Gastrocnemius medialis (tissue), 4 donors: ENCODE measurements around the gene VIPR2. TPM values are rescaled to one million over a fixed set of nuclear protein-coding genes. Genes with fewer than 3 reads are reported as not detected.

Experiments used
- ATAC-seq, 2 donors: fragments of 150-250 bp; one replicate each; pipeline ENCODE4 v1.9.1; 2016
- DNase-seq, 2 donors: peaks; one replicate each; pipeline ENCODE4 v3.0.0-alpha.2; 2019
- H3K27ac ChIP-seq, 4 donors: fragments of 200-600 bp; sonication (generic); 1 replicate in 1 of 4; 2 replicates in 3 of 4; pipeline ENCODE4 v1.5.1; 2016 to 2018; ENCODE audit warnings: mild to moderate bottlenecking in 2 of 4, moderate library complexity in 1 of 4
- H3K27me3 ChIP-seq, 3 donors: fragments of 200-600 bp; sonication (generic) in 2 of 3; 1 replicate in 1 of 3; 2 replicates in 2 of 3; pipeline versions ENCODE4 v1.5.1 to v1.6.0; 2016 to 2019; ENCODE audit warnings: mild to moderate bottlenecking in 1 of 3, moderate library complexity in 1 of 3
- H3K36me3 ChIP-seq, 2 donors: fragments of 200-600 bp; sonication (generic) in 1 of 2; one replicate each; pipeline ENCODE4 v1.5.1; 2017 to 2018
- H3K4me1 ChIP-seq, 2 donors: fragments of 200-600 bp; sonication (generic) in 1 of 2; one replicate each; pipeline ENCODE4 v1.5.1; 2016 to 2017; ENCODE audit warnings: mild to moderate bottlenecking in 2 of 2
- H3K4me3 ChIP-seq, 4 donors: fragments of 200-600 bp; sonication (generic) in 3 of 4; 1 replicate in 1 of 4; 2 replicates in 3 of 4; pipeline ENCODE4 v1.5.1; 2016 to 2019; ENCODE audit warnings: mild to moderate bottlenecking in 2 of 4
- H3K9me3 ChIP-seq, 3 donors: fragments of 200-600 bp; sonication (generic) in 2 of 3; 1 replicate in 1 of 3; 2 replicates in 2 of 3; pipeline ENCODE4 v1.5.1; 2016 to 2019
- CTCF ChIP-seq, 5 experiments: fragments of 450-650 bp in 3 of 5; fragments of 200-600 bp in 2 of 5; sonication (generic) in 2 of 5; IDR thresholded peaks in 4 of 5; conservative IDR thresholded peaks in 1 of 5; 1 replicate in 4 of 5; 2 replicates in 1 of 5; pipeline ENCODE4 v1.5.1; 2016 to 2019; ENCODE audit warnings: antibody characterized with exemption in 5 of 5, mild to moderate bottlenecking in 3 of 5, moderate library complexity in 3 of 5
- POLR2A ChIP-seq, 2 donors: fragments of 450-650 bp; IDR thresholded peaks; one replicate each; pipeline ENCODE4 v1.6.1; 2017; ENCODE audit warnings: antibody characterized with exemption in 2 of 2, mild to moderate bottlenecking in 2 of 2, moderate library complexity in 2 of 2
- in situ Hi-C, 4 donors: fragments of 200-750 bp; cut with MboI; loops; one replicate each; pipeline versions ENCODE4 v1.15.0 to v1.8.0; 2017; ENCODE audit warnings: low sequenced_read_pairs in 4 of 4
- intact Hi-C: fragments of 100-400 bp; cut with DNase I; formaldehyde crosslinking; loops from one replicate; pipeline ENCODE4 v1.15.1; 2023; ENCODE audit warnings: low total_unique reads
- total RNA-seq, 4 donors: library from RNA; depleted of rRNA; stranded (reverse); fragments of >200 nt; gene quantifications; one replicate each; pipeline versions ENCODE4 v1.1.0 to v1.2.3, GENCODE V29; 2016

Gene VIPR2
- total RNA-seq, 4 donors from 2014 or later, result 0.39 to 2.2 (median 0.80) TPM

DNA sequence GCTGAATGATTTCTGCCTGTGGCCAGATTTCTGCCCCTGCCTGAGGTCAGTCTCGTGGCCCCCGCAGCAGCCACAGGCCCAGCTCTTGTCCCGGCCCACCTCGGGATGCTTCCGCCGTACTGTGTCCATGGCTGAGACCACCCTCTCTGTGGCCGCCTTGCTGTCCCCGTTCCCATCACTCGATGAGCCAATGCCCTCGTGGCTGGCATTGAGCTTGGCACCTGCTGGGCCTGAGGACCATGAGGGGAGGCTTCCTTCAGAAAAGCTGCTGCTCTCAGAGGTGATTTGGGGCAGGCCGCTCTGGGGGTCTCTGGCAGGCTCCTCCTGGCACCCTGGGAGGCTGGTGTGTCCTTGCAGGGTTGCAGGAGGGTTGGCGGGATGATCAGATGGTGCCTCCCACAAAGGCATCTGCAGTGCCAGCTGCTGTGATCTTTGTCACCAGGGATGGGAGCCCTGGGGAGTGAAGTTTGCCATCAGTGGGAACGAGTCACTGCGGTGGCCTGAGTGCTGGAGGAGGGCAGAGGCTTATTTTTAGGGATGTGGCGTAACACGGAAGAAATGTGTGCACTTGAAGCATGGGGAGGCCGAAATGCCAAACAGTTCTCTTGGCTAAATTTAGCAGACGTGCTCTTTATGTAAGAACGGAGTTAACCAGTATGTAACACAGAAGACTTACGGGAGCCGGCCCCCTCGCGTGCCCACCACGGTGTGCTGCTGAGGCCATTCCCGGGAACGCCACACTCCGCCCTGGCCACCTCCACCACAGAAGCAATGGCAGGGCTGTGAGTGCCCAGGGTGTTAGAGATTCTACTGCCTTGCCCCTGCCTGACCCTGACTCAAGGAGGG, 47.7 kb downstream of the VIPR2 start:
- Histone ChIP-seq H3K27me3 (no peaks in the 10 kb centered on the region), H3K4me3 (peak overlapping the region in 3 of 4 donors; percentile 30 to 43 (median 34)), H3K4me1 (peaks cover 42 to 57% of the 10 kb centered on the region in 2 donors), H3K36me3 (no peaks in the 10 kb centered on the region), H3K9me3 (no peaks in the 10 kb centered on the region), H3K27ac (peak overlapping the region; percentile 93 to 98 (median 96))
- ATAC-seq (peak; percentile 92 to 97), DNase-seq (peak; percentile 69 to 87)
- intact Hi-C loops, result loop anchor here (2.0 to 5.0 kb wide), 2 partner anchors 44 to 80 kb away; no protein-coding TSS in a partner anchor
- in situ Hi-C loops, result no loop called here
- TF ChIP-seq POLR2A (IDR thresholded peaks at IDR 0.05), result no peak
- no peak for TF ChIP-seq CTCF (IDR thresholded peaks at IDR 0.05 in 4 of 5, conservative IDR thresholded peaks at IDR 0.05 in 1 of 5)

GRCh38 chr7:159095979-159096411, 48.7 kb downstream of the VIPR2 start:
- Histone ChIP-seq H3K4me3 (no peak overlapping the region), H3K4me1 (peaks cover 42 to 57% of the 10 kb centered on the region in 2 donors), H3K27me3 (no peaks in the 10 kb centered on the region), H3K27ac (peak overlapping the region; percentile 93 to 98 (median 96)), H3K36me3 (no peaks in the 10 kb centered on the region), H3K9me3 (no peaks in the 10 kb centered on the region)
- DNase-seq, result no peak
- in situ Hi-C loops, result no loop called here
- intact Hi-C loops, result loop anchor here (2.0 to 5.0 kb wide), 2 partner anchors 45 to 79 kb away; no protein-coding TSS in a partner anchor
- ATAC-seq, result no peak
- no peak for TF ChIP-seq POLR2A (IDR thresholded peaks at IDR 0.05)
- no peak for TF ChIP-seq CTCF (IDR thresholded peaks at IDR 0.05 in 4 of 5, conservative IDR thresholded peaks at IDR 0.05 in 1 of 5)

DNA sequence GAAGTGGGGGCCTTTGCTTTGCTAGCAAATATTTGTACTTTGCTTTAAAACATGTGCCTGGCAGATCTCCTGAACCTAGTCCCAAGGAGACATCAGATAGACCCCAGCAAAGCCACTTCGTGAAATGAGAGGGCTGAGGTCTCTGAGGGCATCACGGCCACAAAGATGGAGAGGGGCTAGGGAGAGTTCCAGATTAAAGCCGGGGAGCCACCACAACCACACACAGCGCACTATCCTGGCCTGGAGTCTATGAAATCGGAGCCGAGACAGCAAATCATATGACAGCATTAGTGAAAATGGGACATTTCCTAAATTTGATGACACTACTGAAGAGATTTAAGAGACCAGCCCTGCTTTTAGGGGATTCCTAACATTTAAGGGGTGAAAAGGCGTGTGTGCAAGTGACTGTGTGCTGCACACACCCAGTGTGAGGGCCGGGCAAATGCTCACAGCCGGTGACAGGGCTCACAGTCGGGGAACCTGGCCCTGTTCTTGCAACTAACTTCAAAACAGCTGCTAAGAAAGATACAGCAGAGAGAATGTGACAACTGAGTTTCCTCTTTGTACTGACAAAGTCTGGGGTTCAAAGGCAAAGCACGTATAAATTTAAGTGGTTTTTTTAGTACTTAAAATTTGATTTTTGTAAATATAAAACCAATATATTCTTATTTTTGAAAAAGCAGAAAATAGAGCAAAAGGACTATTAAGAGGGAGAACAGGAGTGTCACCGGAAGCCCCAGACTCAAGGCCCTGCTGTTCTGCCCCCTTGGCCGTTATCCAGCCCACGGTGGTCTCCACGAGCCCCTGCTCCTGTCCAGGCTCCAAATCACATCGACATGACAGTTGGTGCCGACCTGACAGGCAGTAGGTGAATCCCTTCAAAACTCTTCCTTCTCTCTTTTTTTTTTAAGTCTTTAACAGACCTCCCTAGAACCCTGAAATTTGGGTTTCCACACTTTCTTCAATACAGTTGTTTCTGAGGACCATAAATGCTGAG, 49.5 kb downstream of the VIPR2 start:
- H3K4me1 ChIP-seq, result peaks cover 42 to 57% of the 10 kb centered on the region in 2 donors
- in situ Hi-C loops (no loop called here), intact Hi-C loops (loop anchor here (5.0 kb wide), 1 partner anchor 78 kb away; no protein-coding TSS in a partner anchor)
- H3K36me3 ChIP-seq, result no peaks in the 10 kb centered on the region
- peak overlapping the region; percentile 93 to 98 (median 96) for H3K27ac ChIP-seq
- H3K9me3 ChIP-seq, result no peaks in the 10 kb centered on the region
- DNase-seq (no peak), ATAC-seq (no peak)
- TF ChIP-seq POLR2A (IDR thresholded peaks at IDR 0.05), result no peak
- no peak for TF ChIP-seq CTCF (IDR thresholded peaks at IDR 0.05 in 4 of 5, conservative IDR thresholded peaks at IDR 0.05 in 1 of 5)
- H3K4me3 ChIP-seq, result no peak overlapping the region
- no peaks in the 10 kb centered on the region for H3K27me3 ChIP-seq

GRCh38 chr7:159094023-159094740, 50.5 kb downstream of the VIPR2 start:
- in situ Hi-C loops, result no loop called here

More at GRCh38 chr7:159094023-159094740, 50.5 kb downstream of the VIPR2 start:
- Histone ChIP-seq H3K9me3 (no peaks in the 10 kb centered on the region), H3K4me3 (no peak overlapping the region), H3K36me3 (no peaks in the 10 kb centered on the region), H3K4me1 (peaks cover 42 to 53% of the 10 kb centered on the region in 2 donors), H3K27me3 (no peaks in the 10 kb centered on the region), H3K27ac (peak overlapping the region; percentile 93 to 98 (median 96))
- TF ChIP-seq CTCF (IDR thresholded peaks at IDR 0.05 in 4 of 5, conservative IDR thresholded peaks at IDR 0.05 in 1 of 5), result no peak
- intact Hi-C loops, result no loop called here
- DNase-seq, result no peak
- no peak for ATAC-seq
